Karpas-422 (cell line): ENCODE measurements around the gene AFG3L2. TPM values are rescaled to one million over a fixed set of nuclear protein-coding genes. Genes with fewer than 3 reads are reported as not detected.

Source experiments
- DNase-seq: peaks from one replicate; pipeline ENCODE4 v3.0.0-alpha.2; 2015
- H2AFZ ChIP-seq: fragments of 200-600 bp; sonication (generic); 2 replicates; pipeline ENCODE4 v1.6.1; 2014; ENCODE audit warnings: antibody characterized with exemption, low read length, mixed read lengths
- H3K27ac ChIP-seq: fragments of 200-600 bp; sonication (generic); 2 replicates; pipeline ENCODE4 v1.5.1; 2014; ENCODE audit warnings: mild to moderate bottlenecking, low read length, moderate library complexity
- H3K27me3 ChIP-seq: fragments of 200-600 bp; sonication (generic); 2 replicates; pipeline ENCODE4 v1.6.1; 2014; ENCODE audit warnings: low read length, mixed read lengths
- H3K36me3 ChIP-seq: fragments of 200-600 bp; sonication (generic); 2 replicates; pipeline ENCODE4 v1.6.1; 2014; ENCODE audit warnings: low read length, mixed read lengths; ENCODE audit not compliant: insufficient read depth
- H3K4me1 ChIP-seq: fragments of 200-600 bp; sonication (generic); 2 replicates; pipeline ENCODE4 v1.6.1; 2014; ENCODE audit warnings: mild to moderate bottlenecking, low read length, mixed read lengths
- H3K4me2 ChIP-seq: fragments of 200-600 bp; sonication (generic); 2 replicates; pipeline ENCODE4 v1.6.1; 2014; ENCODE audit warnings: low read length, low read depth, mild to moderate bottlenecking; ENCODE audit not compliant: poor library complexity, severe bottlenecking
- H3K4me3 ChIP-seq: fragments of 200-600 bp; sonication (generic); 2 replicates; pipeline ENCODE4 v1.5.1; 2014; ENCODE audit warnings: mild to moderate bottlenecking, antibody characterized with exemption, low read length, mixed read lengths
- H3K79me2 ChIP-seq: fragments of 200-600 bp; sonication (generic); 2 replicates; pipeline ENCODE4 v1.6.1; 2014; ENCODE audit warnings: mild to moderate bottlenecking, low read length, mixed read lengths
- H3K9ac ChIP-seq: fragments of 200-600 bp; sonication (generic); 2 replicates; pipeline ENCODE4 v1.6.0; 2014; ENCODE audit warnings: low read length
- H3K9me2 ChIP-seq: fragments of 200-600 bp; sonication (generic), shearing (Covaris generic); replicated peaks from 2 replicates; pipeline ENCODE4 v1.6.0; 2014; ENCODE audit warnings: mild to moderate bottlenecking, low read length, moderate library complexity; ENCODE audit not compliant: insufficient read depth
- H3K9me3 ChIP-seq: fragments of 300-700, 200-600 bp; sonication (generic); 2 replicates; pipeline ENCODE4 v1.6.1; 2014; ENCODE audit warnings: low read length, mixed read lengths
- H4K20me1 ChIP-seq: fragments of 200-600 bp; sonication (generic); 2 replicates; pipeline ENCODE4 v1.6.1; 2014; ENCODE audit warnings: mild to moderate bottlenecking, antibody characterized with exemption, low read length, low read depth; ENCODE audit not compliant: insufficient read depth
- total RNA-seq: library from RNA; depleted of rRNA; stranded (reverse); fragments of >200 nt; shearing (Covaris generic); gene quantifications from 2 replicates; pipeline ENCODE4 v1.2.3, GENCODE V29; 2014; ENCODE audit warnings: low replicate concordance

Gene AFG3L2
- total RNA-seq, 1 experiment from 2014 or later = 34.2 TPM

DNA sequence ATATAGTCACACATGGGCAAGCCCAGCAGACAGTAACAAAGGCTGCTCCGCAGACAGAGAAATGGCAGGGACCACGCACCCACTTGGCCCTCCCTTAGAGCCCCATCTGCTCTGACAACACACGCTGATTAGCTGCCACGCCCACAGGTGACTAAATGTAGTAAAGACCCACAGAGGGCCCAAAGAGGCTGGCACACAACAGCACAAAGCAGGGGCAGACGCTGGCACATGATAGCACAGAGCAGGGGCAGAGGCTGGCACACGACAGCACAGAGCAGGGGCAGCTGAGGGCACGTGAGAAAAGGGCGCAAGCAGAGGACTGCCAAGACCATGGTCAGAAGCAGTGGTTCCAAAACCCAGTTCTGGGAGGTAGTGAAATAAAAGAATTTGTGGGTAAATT is 10.6 kb downstream of the AFG3L2 start:
- Histone ChIP-seq H3K9ac (no peak overlapping the region), H4K20me1 (peaks cover 9% of the 10 kb centered on the region; the same call in 1 of the 2 replicates), H3K4me2 (no peak overlapping the region), H3K27me3 (no peaks in the 10 kb centered on the region), H3K9me2 (no peaks in the 10 kb centered on the region), H3K36me3 (peaks cover 36% of the 10 kb centered on the region), H3K4me3 (no peak overlapping the region), H2AFZ (no peak overlapping the region), H3K27ac (no peak overlapping the region), H3K4me1 (no peaks in the 10 kb centered on the region), H3K9me3 (no peaks in the 10 kb centered on the region), H3K79me2 (peaks cover 81% of the 10 kb centered on the region)
- no peak for DNase-seq

DNA sequence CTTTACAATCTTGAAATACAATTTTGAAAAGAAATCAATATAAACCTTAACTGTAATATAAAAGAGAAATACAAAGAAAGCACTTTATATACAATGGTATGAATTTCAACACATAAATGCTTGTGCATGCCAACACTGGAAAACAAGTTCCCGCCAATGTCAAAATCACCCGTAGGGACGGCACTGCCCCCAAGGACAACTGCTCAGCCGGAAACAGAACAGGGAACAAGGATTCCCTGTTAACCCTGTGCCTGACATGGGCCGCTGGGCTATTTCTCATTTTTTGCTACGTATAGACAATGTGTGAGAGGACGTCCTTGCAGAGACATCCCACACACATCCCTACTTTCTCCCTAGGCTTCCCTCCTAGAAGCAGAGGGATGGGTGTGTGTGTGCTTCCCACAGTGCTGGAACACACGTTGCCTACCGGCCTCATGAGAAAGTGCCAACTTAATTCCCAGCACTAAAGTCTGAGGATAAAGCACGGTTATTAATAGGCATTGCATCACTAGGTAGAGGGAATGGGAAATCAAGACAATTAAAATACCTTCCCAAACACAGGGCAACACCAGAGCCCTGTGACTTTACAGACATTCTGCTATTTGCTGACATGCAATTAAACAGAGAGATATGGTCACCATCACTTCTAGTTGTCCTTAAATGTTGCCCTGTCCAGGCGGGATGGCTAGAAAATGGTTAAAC is 14.4 kb downstream of the AFG3L2 start:
- H2AFZ ChIP-seq = no peak overlapping the region
- H3K27me3 ChIP-seq = no peaks in the 10 kb centered on the region
- H3K9me3 ChIP-seq = no peaks in the 10 kb centered on the region
- H3K79me2 ChIP-seq = peaks cover 62% of the 10 kb centered on the region
- H3K9ac ChIP-seq = no peak overlapping the region
- no peaks in the 10 kb centered on the region for H3K9me2 ChIP-seq
- H3K4me3 ChIP-seq = no peak overlapping the region
- H3K27ac ChIP-seq = no peak overlapping the region
- H3K4me2 ChIP-seq = no peak overlapping the region
- peaks cover 6% of the 10 kb centered on the region; the same call in 1 of the 2 replicates for H4K20me1 ChIP-seq
- DNase-seq = no peak
- H3K4me1 ChIP-seq = no peaks in the 10 kb centered on the region
- peaks cover 53% of the 10 kb centered on the region for H3K36me3 ChIP-seq

DNA sequence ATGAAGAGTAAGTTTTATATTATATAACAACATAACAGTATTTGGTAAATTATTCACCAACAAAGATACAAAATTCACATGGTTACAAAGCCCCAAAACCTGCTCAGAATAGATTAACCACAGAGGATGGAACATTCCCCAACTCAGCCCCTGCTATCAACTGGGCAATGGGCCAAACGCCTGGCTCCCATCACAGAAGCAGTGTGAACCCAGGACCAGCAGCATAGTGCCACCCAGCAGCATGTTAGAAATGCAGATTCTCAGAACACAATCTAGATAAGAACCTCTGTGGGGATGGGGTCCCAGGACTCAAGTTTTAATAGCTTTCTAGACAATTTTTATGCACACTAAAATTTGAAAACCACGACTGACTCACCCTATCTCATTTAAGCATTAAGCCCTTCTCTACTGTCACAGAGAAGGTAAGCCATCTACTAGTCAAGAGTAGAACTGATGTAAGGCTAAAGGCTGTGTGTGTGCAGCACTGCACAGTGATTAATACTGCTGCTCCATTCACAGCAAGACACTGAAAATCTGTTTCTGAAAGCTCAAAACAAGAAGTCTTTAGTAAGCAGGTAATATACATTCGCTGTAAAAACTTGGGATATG is 15.2 kb downstream of the AFG3L2 start:
- H3K27me3 ChIP-seq = no peaks in the 10 kb centered on the region
- no peak overlapping the region for H3K9ac ChIP-seq
- no peak for DNase-seq
- H3K9me2 ChIP-seq = no peaks in the 10 kb centered on the region
- H2AFZ ChIP-seq = no peak overlapping the region
- H3K36me3 ChIP-seq = peaks cover 54% of the 10 kb centered on the region
- no peak overlapping the region for H3K27ac ChIP-seq
- H4K20me1 ChIP-seq = peaks cover 6% of the 10 kb centered on the region; the same call in 1 of the 2 replicates
- no peak overlapping the region for H3K4me2 ChIP-seq
- no peaks in the 10 kb centered on the region for H3K4me1 ChIP-seq
- peaks cover 60% of the 10 kb centered on the region for H3K79me2 ChIP-seq
- H3K9me3 ChIP-seq = no peaks in the 10 kb centered on the region
- H3K4me3 ChIP-seq = no peak overlapping the region

- H3K27me3 ChIP-seq = no peaks in the 10 kb centered on the region
Measured at GRCh38 chr18:12359515-12359927, 17.5 kb downstream of the AFG3L2 start.

GRCh38 chr18:12352188-12352587 is 24.8 kb downstream of the AFG3L2 start:
- H3K9ac ChIP-seq = no peak overlapping the region
- no peak for DNase-seq
- no peak overlapping the region for H3K4me2 ChIP-seq
- H3K4me1 ChIP-seq = no peaks in the 10 kb centered on the region
- H3K79me2 ChIP-seq = peaks cover 9% of the 10 kb centered on the region
- H3K4me3 ChIP-seq = no peak overlapping the region
- no peak overlapping the region for H2AFZ ChIP-seq
- H3K27me3 ChIP-seq = no peaks in the 10 kb centered on the region
- H3K9me3 ChIP-seq = no peaks in the 10 kb centered on the region
- no peak overlapping the region for H3K27ac ChIP-seq
- H3K36me3 ChIP-seq = peaks cover 59% of the 10 kb centered on the region; the same call in 1 of the 2 replicates
- H4K20me1 ChIP-seq = 0 out of 2 replicates have a peak, but pooled peaks cover 4% of the 10 kb centered on the region
- H3K9me2 ChIP-seq = no peaks in the 10 kb centered on the region

More at GRCh38 chr18:12359515-12359927, 17.5 kb downstream of the AFG3L2 start:
- Histone ChIP-seq H3K9ac (no peak overlapping the region), H3K79me2 (peaks cover 50% of the 10 kb centered on the region), H4K20me1 (peaks cover 6% of the 10 kb centered on the region; the same call in 1 of the 2 replicates), H3K4me3 (no peak overlapping the region), H3K4me1 (no peaks in the 10 kb centered on the region), H3K36me3 (peaks cover 60% of the 10 kb centered on the region), H3K9me3 (no peaks in the 10 kb centered on the region), H3K27ac (no peak overlapping the region), H3K9me2 (no peaks in the 10 kb centered on the region), H2AFZ (no peak overlapping the region), H3K4me2 (no peak overlapping the region)
- no peak for DNase-seq

GRCh38 chr18:12347895-12348294 is 29.1 kb downstream of the AFG3L2 start:
- Histone ChIP-seq H3K4me3 (no peak overlapping the region), H3K9ac (no peak overlapping the region), H3K36me3 (peaks cover 57% of the 10 kb centered on the region; the same call in 1 of the 2 replicates), H3K27me3 (no peaks in the 10 kb centered on the region), H3K27ac (no peak overlapping the region), H3K79me2 (no peaks in the 10 kb centered on the region), H4K20me1 (no peaks in the 10 kb centered on the region), H3K9me3 (no peaks in the 10 kb centered on the region), H3K9me2 (no peaks in the 10 kb centered on the region), H3K4me2 (no peak overlapping the region), H3K4me1 (no peaks in the 10 kb centered on the region), H2AFZ (no peak overlapping the region)
- no peak for DNase-seq

GRCh38 chr18:12346240-12346565 is 30.8 kb downstream of the AFG3L2 start:
- Histone ChIP-seq H3K36me3 (peaks cover 59% of the 10 kb centered on the region; the same call in 1 of the 2 replicates), H3K4me3 (no peak overlapping the region), H3K9ac (no peak overlapping the region), H4K20me1 (no peaks in the 10 kb centered on the region), H3K9me3 (no peaks in the 10 kb centered on the region), H3K4me1 (no peaks in the 10 kb centered on the region), H3K79me2 (no peaks in the 10 kb centered on the region), H3K9me2 (no peaks in the 10 kb centered on the region), H3K27ac (no peak overlapping the region), H2AFZ (no peak overlapping the region), H3K27me3 (no peaks in the 10 kb centered on the region), H3K4me2 (no peak overlapping the region)
- DNase-seq = no peak

GRCh38 chr18:12345491-12346239 is 31.4 kb downstream of the AFG3L2 start:
- Histone ChIP-seq H3K79me2 (no peaks in the 10 kb centered on the region), H3K9me3 (no peaks in the 10 kb centered on the region), H3K27ac (no peak overlapping the region), H3K4me1 (no peaks in the 10 kb centered on the region), H3K4me3 (no peak overlapping the region), H3K9me2 (no peaks in the 10 kb centered on the region), H4K20me1 (no peaks in the 10 kb centered on the region), H3K4me2 (no peak overlapping the region), H2AFZ (no peak overlapping the region), H3K36me3 (peaks cover 54% of the 10 kb centered on the region; the same call in 1 of the 2 replicates), H3K27me3 (no peaks in the 10 kb centered on the region), H3K9ac (no peak overlapping the region)
- no peak for DNase-seq
